GM12865 (cell line): Measurements from ENCODE around the gene MLLT10.

Experiments used
- DNase-seq: peaks from one replicate; pipeline ENCODE4 v3.0.0; 2010; ENCODE audit warnings: low read depth
- H3K4me3 ChIP-seq: 2 replicates; pipeline ENCODE4 v1.5.1; 2011; ENCODE audit warnings: mild to moderate bottlenecking, low read depth, low read length, control low read depth
- TF ChIP-seq, protein P1 (sequence below): IDR thresholded peaks from 2 replicates; pipeline ENCODE4 v1.5.1; 2011; ENCODE audit warnings: low read length, control low read depth, low read depth, inconsistent platforms; ENCODE audit not compliant: insufficient read depth; ENCODE audit errors: missing control alignments

The MLLT10 gene

DNA sequence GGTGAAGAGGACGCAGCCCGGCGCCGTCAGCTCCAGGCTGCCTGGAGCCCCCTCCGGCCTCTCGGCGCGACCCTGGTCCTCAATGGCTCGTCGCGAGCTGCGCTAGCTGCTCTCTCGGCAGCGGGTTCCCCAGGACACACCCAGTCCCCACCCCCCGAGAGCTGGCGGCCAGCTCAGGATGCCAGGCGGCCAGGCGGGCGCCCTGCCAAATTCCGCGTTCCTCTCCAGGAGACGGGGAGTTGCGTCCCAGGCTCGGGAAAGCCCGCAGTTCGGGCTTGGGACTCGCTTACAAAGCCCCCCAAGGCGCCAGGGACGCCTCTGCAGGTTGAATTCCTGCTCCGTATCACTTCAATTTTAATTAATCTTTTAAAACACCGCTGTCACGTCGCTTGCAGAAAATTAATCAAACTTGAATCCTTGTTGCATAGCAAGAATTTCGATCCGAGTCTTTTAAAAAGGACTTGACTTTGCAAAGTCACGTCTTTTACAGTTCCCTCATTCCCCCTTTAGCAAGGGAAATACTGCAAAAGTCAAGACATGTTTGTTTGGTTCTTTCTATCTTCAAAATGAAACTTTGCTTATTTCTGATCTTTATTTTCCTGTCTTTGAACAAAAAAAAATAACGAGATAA, 36.7 kb upstream of the MLLT10 start:
- TF ChIP-seq, protein P1, sequence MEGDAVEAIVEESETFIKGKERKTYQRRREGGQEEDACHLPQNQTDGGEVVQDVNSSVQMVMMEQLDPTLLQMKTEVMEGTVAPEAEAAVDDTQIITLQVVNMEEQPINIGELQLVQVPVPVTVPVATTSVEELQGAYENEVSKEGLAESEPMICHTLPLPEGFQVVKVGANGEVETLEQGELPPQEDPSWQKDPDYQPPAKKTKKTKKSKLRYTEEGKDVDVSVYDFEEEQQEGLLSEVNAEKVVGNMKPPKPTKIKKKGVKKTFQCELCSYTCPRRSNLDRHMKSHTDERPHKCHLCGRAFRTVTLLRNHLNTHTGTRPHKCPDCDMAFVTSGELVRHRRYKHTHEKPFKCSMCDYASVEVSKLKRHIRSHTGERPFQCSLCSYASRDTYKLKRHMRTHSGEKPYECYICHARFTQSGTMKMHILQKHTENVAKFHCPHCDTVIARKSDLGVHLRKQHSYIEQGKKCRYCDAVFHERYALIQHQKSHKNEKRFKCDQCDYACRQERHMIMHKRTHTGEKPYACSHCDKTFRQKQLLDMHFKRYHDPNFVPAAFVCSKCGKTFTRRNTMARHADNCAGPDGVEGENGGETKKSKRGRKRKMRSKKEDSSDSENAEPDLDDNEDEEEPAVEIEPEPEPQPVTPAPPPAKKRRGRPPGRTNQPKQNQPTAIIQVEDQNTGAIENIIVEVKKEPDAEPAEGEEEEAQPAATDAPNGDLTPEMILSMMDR: no peak
- peak overlapping the region; percentile 84 for H3K4me3 ChIP-seq
- DNase-seq: peak; percentile 29

DNA sequence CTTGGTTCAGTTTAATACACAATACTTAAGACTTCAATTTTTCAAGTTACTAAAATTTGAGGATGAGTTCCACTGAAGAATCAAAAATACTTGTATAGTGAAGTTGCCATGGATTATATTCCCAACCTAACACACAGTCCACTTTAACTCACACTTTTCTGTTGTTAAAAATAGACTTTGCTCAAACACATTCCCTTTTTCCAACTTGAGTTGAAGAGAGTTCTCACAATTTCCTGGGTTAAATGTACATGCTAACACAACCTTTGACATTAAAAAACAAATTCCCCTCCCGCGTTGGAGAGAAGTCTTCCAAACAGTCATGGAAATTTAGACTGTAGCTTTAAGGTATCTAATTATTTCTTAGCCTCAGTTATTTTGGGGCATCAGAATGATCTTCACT, 35.7 kb upstream of the MLLT10 start:
- DNase-seq: no peak
- H3K4me3 ChIP-seq: no peak overlapping the region
- TF ChIP-seq, protein P1: no peak

DNA sequence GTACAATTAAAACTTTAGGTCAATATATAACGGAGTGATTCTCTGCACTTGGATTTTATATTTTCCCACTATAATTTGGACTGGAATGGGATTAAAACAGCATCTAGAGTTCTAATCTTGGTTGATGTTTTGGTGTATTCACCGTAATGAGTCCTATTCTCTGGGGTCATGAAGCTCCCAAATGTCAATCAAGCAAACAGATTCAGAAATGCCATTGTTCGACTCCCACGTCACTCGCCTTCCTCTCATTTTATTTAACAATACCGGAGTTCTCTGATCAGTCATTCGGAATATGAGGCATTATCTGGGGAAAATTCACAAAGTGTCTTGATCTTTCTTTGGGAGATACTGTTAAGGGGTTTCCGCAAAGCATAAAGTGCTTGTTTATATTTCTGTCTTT, 35.0 kb upstream of the MLLT10 start:
- TF ChIP-seq, protein P1: no peak
- DNase-seq: no peak
- H3K4me3 ChIP-seq: no peak overlapping the region

DNA sequence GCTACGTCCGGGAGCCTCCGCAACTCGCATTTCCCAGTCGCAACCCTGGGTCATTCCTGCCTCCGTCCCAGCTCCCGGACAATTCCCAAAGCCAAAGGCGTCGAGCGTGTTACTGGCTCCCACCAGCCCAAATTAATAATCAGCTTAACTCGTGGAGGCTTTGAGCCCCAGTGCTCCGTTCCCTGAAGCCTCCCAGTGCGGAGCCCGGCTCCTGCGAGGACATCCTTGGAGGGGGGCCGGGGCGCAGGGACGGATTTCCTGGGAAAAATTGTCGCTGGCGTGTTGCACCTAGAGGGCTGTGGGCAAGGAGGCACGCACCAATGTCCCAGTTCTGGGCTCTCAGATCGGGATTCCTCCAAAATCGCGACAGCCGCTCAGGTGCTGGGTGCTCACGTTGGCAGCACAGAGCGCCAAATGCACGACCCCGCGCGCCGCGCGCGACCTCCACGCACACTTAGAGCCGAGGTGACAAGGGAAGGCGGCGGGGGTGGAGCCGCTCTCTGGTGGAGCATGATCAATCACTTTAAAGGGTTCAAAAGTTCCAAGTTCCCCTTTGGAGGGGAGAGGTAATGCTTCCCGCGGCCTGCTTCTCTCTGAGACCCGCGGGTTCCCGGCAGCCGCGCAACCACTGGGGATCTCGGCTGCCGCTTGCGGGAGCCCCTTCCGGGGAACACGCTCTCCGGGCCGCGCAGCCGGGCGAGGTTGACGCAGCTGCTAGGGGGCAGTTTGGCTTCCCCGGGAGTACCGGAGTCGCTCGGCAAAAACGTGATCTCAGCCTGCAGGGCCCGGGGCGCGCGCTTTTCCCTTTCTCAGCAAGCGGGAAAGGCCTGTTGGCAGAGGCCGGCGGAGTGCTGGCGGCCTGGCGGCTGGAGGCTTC, 34.1 kb upstream of the MLLT10 start:
- TF ChIP-seq, protein P1: no peak
- no peak for DNase-seq
- H3K4me3 ChIP-seq: peak overlapping the region; percentile 31

DNA sequence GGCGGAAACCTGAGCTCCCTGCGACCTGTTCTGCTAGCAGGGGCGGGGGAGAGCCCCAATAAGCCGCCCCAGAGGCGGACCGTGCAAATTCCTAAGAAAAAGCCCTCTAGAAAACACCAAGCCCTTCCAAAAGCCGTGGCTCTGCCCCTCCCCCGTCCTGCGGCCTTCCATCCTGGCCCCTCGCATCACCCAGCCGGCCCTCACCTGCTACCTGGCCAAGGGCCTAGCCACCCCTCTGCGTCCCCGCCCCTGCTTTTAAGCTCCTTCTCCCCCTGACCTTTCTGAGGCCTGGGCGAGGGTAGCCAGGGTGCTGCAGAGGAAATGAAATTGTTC, 33.5 kb upstream of the MLLT10 start:
- DNase-seq: no peak
- TF ChIP-seq, protein P1: no peak
- peak overlapping the region; percentile 31 for H3K4me3 ChIP-seq

DNA sequence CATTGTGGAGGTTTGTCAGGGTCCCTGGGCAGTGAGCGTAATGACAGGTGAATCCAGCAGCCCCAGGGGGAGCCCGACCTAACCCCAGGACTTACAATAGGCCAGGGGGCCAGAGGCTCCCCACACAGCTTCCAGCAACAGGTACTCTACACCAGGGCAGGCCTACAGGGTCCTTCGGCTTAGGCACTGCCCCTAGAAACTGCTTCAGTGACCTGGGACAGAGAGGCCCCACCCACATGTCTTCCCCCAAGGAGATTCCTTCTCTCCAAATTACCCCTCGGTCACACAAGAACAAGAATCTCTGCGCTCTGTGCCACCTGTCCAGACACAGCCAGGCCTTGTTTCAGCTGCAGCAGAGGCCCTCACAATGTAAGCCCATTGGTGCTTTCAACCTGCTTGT, 32.9 kb upstream of the MLLT10 start:
- DNase-seq: no peak
- TF ChIP-seq, protein P1: no peak

More for the DNA sequence above, 32.9 kb upstream of the MLLT10 start:
- H3K4me3 ChIP-seq: no peak overlapping the region
